Right atrium auricular region (tissue), 2 donors: ENCODE results near the gene ZDHHC22. TPM values are rescaled to one million over a fixed set of nuclear protein-coding genes. Genes with fewer than 3 reads are reported as not detected.
A peak's percentile ranks its signal among the peaks of the same experiment; 100 is the strongest.

Source experiments
- DNase-seq: peaks from one replicate; pipeline ENCODE4 v3.0.0-alpha.2; 2019; ENCODE audit warnings: low spot score
- H3K27ac ChIP-seq, 2 donors: fragments of 200-600 bp; sonication (generic); 1 replicate in 1 of 2; 2 replicates in 1 of 2; pipeline ENCODE4 v1.5.1; 2016 to 2019
- H3K27me3 ChIP-seq, 2 donors: fragments of 200-600 bp; sonication (generic); one replicate each; pipeline versions ENCODE4 v1.5.1 to v1.6.0; 2017 to 2019
- H3K36me3 ChIP-seq: fragments of 200-600 bp; sonication (generic); one replicate; pipeline ENCODE4 v1.5.1; 2016
- H3K4me1 ChIP-seq, 2 donors: fragments of 200-600 bp; sonication (generic); one replicate each; pipeline versions ENCODE4 v1.5.1 to v1.6.0; 2017 to 2019
- H3K4me3 ChIP-seq, 2 donors: fragments of 200-600 bp; sonication (generic); 1 replicate in 1 of 2; 2 replicates in 1 of 2; pipeline ENCODE4 v1.5.1; 2017 to 2019; ENCODE audit warnings: mild to moderate bottlenecking in 1 of 2, moderate library complexity in 1 of 2
- H3K9me3 ChIP-seq, 2 donors: fragments of 200-600 bp; sonication (generic); one replicate each; pipeline ENCODE4 v1.5.1; 2019
- total RNA-seq, 2 donors: library from RNA; depleted of rRNA; stranded (reverse); fragments of >200 nt; gene quantifications; one replicate each; pipeline ENCODE4 v1.1.0, GENCODE V29; 2016
- TF ChIP-seq, protein P1 (sequence below), 2 donors: fragments of 200-600 bp; sonication (generic); IDR thresholded peaks; one replicate each; pipeline ENCODE4 v1.5.1; 2019; ENCODE audit warnings: antibody characterized with exemption in 2 of 2

Gene ZDHHC22
- total RNA-seq, 2 donors from 2014 or later: not detected

DNA sequence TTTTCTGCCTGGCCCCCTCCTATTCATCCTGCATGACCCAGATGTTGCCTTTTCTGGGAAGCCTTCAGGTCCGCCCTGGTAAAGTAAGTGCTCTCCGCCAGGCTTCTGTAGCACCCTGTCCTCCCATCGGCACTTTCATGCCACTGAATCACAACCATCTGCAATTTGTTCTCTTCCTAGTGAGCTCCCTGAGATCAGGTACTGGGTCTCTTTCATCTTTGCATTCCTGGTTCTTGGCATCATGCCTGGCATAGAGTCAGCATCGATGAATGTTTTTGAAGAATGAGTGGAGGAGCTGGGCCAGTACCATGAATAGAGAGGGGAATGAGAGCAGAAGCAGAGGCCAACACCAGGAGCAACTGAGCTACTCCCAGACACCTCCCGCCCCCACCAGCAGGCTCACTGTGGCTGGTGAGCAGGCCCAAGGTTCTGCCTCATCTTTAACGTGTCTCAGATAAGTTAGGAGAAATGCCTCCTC lies 13.1 kb downstream of the ZDHHC22 start:
- no peak for DNase-seq
- Histone ChIP-seq H3K36me3 (no peaks in the 10 kb centered on the region), H3K27me3 (no peaks in the 10 kb centered on the region), H3K27ac (no peak overlapping the region), H3K4me3 (no peak overlapping the region), H3K4me1 (peaks cover 0 to 20% of the 10 kb centered on the region in 2 donors), H3K9me3 (no peaks in the 10 kb centered on the region)
- TF ChIP-seq, protein P1, sequence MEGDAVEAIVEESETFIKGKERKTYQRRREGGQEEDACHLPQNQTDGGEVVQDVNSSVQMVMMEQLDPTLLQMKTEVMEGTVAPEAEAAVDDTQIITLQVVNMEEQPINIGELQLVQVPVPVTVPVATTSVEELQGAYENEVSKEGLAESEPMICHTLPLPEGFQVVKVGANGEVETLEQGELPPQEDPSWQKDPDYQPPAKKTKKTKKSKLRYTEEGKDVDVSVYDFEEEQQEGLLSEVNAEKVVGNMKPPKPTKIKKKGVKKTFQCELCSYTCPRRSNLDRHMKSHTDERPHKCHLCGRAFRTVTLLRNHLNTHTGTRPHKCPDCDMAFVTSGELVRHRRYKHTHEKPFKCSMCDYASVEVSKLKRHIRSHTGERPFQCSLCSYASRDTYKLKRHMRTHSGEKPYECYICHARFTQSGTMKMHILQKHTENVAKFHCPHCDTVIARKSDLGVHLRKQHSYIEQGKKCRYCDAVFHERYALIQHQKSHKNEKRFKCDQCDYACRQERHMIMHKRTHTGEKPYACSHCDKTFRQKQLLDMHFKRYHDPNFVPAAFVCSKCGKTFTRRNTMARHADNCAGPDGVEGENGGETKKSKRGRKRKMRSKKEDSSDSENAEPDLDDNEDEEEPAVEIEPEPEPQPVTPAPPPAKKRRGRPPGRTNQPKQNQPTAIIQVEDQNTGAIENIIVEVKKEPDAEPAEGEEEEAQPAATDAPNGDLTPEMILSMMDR (IDR thresholded peaks at IDR 0.05): no peak

GRCh38 chr14:77126461-77126990 lies 15.1 kb downstream of the ZDHHC22 start:
- Histone ChIP-seq H3K27me3 (no peaks in the 10 kb centered on the region), H3K4me3 (no peak overlapping the region)

GRCh38 chr14:77125823-77126325 lies 15.7 kb downstream of the ZDHHC22 start:
- TF ChIP-seq, protein P1 (IDR thresholded peaks at IDR 0.05): no peak
- Histone ChIP-seq H3K27me3 (no peaks in the 10 kb centered on the region), H3K27ac (no peak overlapping the region), H3K4me3 (no peak overlapping the region), H3K9me3 (no peaks in the 10 kb centered on the region), H3K4me1 (peaks cover 0 to 37% of the 10 kb centered on the region in 2 donors), H3K36me3 (no peaks in the 10 kb centered on the region)
- DNase-seq: no peak

More at GRCh38 chr14:77126461-77126990, 15.1 kb downstream of the ZDHHC22 start:
- H3K4me1 ChIP-seq: peaks cover 0 to 31% of the 10 kb centered on the region in 2 donors
- TF ChIP-seq, protein P1 (IDR thresholded peaks at IDR 0.05): no peak
- H3K27ac ChIP-seq: no peak overlapping the region
- DNase-seq: peak; percentile 50
- H3K36me3 ChIP-seq: no peaks in the 10 kb centered on the region
- no peaks in the 10 kb centered on the region for H3K9me3 ChIP-seq

- peak; percentile 16 for DNase-seq
- Histone ChIP-seq H3K36me3 (no peaks in the 10 kb centered on the region), H3K27ac (no peak overlapping the region), H3K9me3 (no peaks in the 10 kb centered on the region), H3K4me3 (peak overlapping the region in 1 of 2 donors; percentile 53), H3K27me3 (no peaks in the 10 kb centered on the region), H3K4me1 (peaks cover 0 to 43% of the 10 kb centered on the region in 2 donors)
- TF ChIP-seq, protein P1 (IDR thresholded peaks at IDR 0.05): peak in 1 of 2 donors; percentile 33
Measured at GRCh38 chr14:77125281-77125801, 16.2 kb downstream of the ZDHHC22 start.

DNA sequence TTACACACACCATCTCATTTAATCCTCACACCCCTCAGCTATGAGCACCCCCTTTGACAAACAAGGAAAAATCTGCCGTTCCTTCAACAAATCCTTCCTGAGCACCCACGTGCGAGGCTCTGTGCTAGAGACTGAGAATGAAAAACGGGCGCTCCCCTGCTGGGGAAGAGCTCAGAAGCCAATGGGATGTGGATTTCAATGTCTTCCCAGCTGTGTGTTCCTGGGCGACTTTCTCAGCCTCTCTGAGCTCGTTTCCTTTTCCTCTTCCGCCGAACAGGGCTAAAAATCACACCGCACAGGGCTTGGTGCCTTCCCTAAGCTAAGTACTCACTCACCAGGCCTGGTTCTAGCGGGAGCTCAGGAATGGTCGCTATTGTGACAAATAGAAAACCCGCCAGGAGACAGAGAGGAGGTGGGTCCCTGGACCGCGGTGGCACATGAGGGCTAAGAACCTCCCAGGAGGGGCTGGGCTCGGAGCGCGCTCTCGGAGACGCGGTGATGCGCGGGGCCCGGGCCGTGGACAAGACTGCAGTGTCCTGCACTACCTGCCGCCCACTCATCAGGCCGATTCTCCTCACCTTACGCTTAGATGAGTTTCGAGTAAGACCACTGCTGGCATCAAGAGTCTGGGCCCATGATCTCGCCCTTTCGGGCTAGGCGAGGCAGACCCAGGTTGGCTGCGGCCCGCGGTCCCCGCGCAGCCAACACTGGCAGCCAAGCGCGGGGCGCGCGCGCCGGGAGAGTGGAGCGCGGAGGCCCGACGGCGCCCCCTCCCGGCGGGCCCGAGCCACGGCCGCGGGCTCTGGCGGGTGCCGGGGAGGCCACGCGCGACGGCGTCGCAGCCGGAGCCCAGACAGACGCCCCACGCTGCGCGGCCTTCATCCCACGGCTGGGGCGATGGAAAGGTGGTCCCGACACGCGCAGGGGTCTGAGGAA lies 17.0 kb downstream of the ZDHHC22 start:
- Histone ChIP-seq H3K4me1 (peaks cover 0 to 47% of the 10 kb centered on the region in 2 donors), H3K4me3 (peak overlapping the region; percentile 22 to 53), H3K9me3 (no peaks in the 10 kb centered on the region), H3K27me3 (no peaks in the 10 kb centered on the region), H3K27ac (peak overlapping the region in 1 of 2 donors; percentile 19), H3K36me3 (no peaks in the 10 kb centered on the region)
- peak; percentile 61 for DNase-seq
- TF ChIP-seq, protein P1 (IDR thresholded peaks at IDR 0.05): peak; percentile 72 to 87
